CD8-positive, alpha-beta memory T cell (primary cell): Measurements from ENCODE around the gene RPL10. TPM values are rescaled to one million over a fixed set of nuclear protein-coding genes. Genes with fewer than 3 reads are reported as not detected.
A peak's percentile ranks its signal among the peaks of the same experiment; 100 is the strongest.

ENCODE experiments used
- CTCF ChIA-PET: fragments of 350-600 bp; sonication (Branson Sonifier 250); formaldehyde crosslinking; loops from one replicate; lab custom pipeline; 2021; ENCODE audit warnings: antibody characterized with exemption; lab: Charles Lee
- POLR2A ChIA-PET: fragments of 350-600 bp; sonication (Branson Sonifier 250); formaldehyde crosslinking; loops from one replicate; lab custom pipeline; 2021; ENCODE audit warnings: antibody characterized with exemption; lab: Charles Lee
- DNase-seq, 5 donors: peaks; one replicate each; pipeline versions ENCODE4 v3.0.0 to v3.0.0-alpha.2; 2020 to 2022; ENCODE audit warnings: mixed read lengths in 1 of 5
- H3K27ac ChIP-seq: one replicate; pipeline ENCODE4 v1.7.0; 2013; ENCODE audit warnings: low read depth, mild to moderate bottlenecking, low read length, moderate library complexity
- H3K27me3 ChIP-seq: 2 replicates; pipeline ENCODE4 v1.7.0; 2013; ENCODE audit warnings: low read length, mild to moderate bottlenecking; ENCODE audit not compliant: insufficient read depth, poor library complexity, severe bottlenecking
- H3K36me3 ChIP-seq: 2 replicates; pipeline ENCODE4 v1.7.0; 2013; ENCODE audit warnings: mild to moderate bottlenecking, low read length, moderate library complexity; ENCODE audit not compliant: insufficient read depth
- H3K4me1 ChIP-seq: 2 replicates; pipeline ENCODE4 v1.7.0; 2013; ENCODE audit warnings: mild to moderate bottlenecking, low read length, moderate library complexity; ENCODE audit not compliant: insufficient read depth
- H3K4me3 ChIP-seq: 2 replicates; pipeline ENCODE4 v1.7.0; 2013; ENCODE audit warnings: mild to moderate bottlenecking, low read length
- H3K9me3 ChIP-seq: 2 replicates; pipeline ENCODE4 v1.7.0; 2013; ENCODE audit warnings: mild to moderate bottlenecking, low read length
- H3K27ac Mint-ChIP-seq, 8 donors: one replicate each; pipeline ENCODE4 v1.8.0; 2020 to 2021; ENCODE audit warnings: mixed read lengths in 8 of 8, mild to moderate bottlenecking in 6 of 8, inconsistent platforms in 3 of 8, moderate library complexity in 3 of 8
- H3K27me3 Mint-ChIP-seq, 2 donors: one replicate each; pipeline ENCODE4 v1.8.0; 2020 to 2021; ENCODE audit warnings: mixed read lengths in 2 of 2, mild to moderate bottlenecking in 1 of 2, moderate library complexity in 1 of 2
- H3K36me3 Mint-ChIP-seq, 3 donors: one replicate each; pipeline ENCODE4 v1.8.0; 2020 to 2021; ENCODE audit warnings: mixed read lengths in 3 of 3, inconsistent platforms in 1 of 3, mild to moderate bottlenecking in 1 of 3
- H3K4me1 Mint-ChIP-seq, 3 donors: one replicate each; pipeline ENCODE4 v1.8.0; 2020 to 2021; ENCODE audit warnings: mixed read lengths in 3 of 3, inconsistent platforms in 1 of 3, mild to moderate bottlenecking in 1 of 3
- H3K4me3 Mint-ChIP-seq, 7 donors: one replicate each; pipeline ENCODE4 v1.8.0; 2020 to 2021; ENCODE audit warnings: mixed read lengths in 7 of 7, mild to moderate bottlenecking in 6 of 7, moderate library complexity in 4 of 7, inconsistent platforms in 2 of 7
- H3K9me3 Mint-ChIP-seq, 5 donors: one replicate each; pipeline ENCODE4 v1.8.0; 2020 to 2022; ENCODE audit warnings: mixed read lengths in 5 of 5, mild to moderate bottlenecking in 3 of 5, moderate library complexity in 2 of 5, inconsistent platforms in 1 of 5
- polyA plus RNA-seq: library from polyadenylated mRNA; unstranded; fragments of 300-500 nt; fragmentation: Illumina TruSeq; gene quantifications from one replicate; pipeline ENCODE4 v1.2.3, GENCODE V29; 2021
- total RNA-seq, 2 experiments: library from RNA; stranded (reverse); gene quantifications; one replicate each; pipeline ENCODE4 v1.2.3, GENCODE V29; 2021

RPL10 gene
- total and polyA plus RNA-seq, 3 experiments from 2014 or later: 3,198 to 4,855 (median 3,218) TPM

GRCh38 chrX:154363706-154364439 lies 34.3 kb upstream of the RPL10 start:
- ChIA-PET POLR2A (interaction anchor here (1.5 kb wide), 1 partner anchor 10 kb away, joined by 5 read pairs; no protein-coding TSS in a partner anchor), CTCF (interaction anchor here (3.2 kb wide), 1 partner anchor 10 kb away, joined by 10 read pairs; the partner anchor contains the start of gene FLNA)
- DNase-seq: no peak
- peaks cover 40% of the 10 kb centered on the region for H3K4me1 ChIP-seq
- Mint-ChIP-seq H3K27me3 (peaks cover 0 to 11% of the 10 kb centered on the region in 2 donors), H3K4me3 (peak overlapping the region in 1 of 7 donors; percentile 60), H3K36me3 (peaks cover 5 to 69% (median 6%) of the 10 kb centered on the region in 3 donors), H3K9me3 (no peaks in the 10 kb centered on the region), H3K27ac (peak overlapping the region in 7 of 8 donors; percentile 9 to 89 (median 68)), H3K4me1 (peaks cover 26 to 33% (median 32%) of the 10 kb centered on the region in 3 donors)
- H3K27me3 ChIP-seq: no peaks in the 10 kb centered on the region
- peaks cover 68% of the 10 kb centered on the region for H3K36me3 ChIP-seq
- no peaks in the 10 kb centered on the region for H3K9me3 ChIP-seq
- H3K27ac ChIP-seq: no peak overlapping the region
- no peak overlapping the region for H3K4me3 ChIP-seq

- POLR2A ChIA-PET: interaction anchor here (1.0 kb wide), 1 partner anchor 9 kb away, joined by 3 read pairs; no protein-coding TSS in a partner anchor
- peaks cover 33% of the 10 kb centered on the region for H3K4me1 ChIP-seq
- peaks cover 5 to 66% (median 6%) of the 10 kb centered on the region in 3 donors for H3K36me3 Mint-ChIP-seq
- peaks cover 30 to 39% (median 31%) of the 10 kb centered on the region in 3 donors for H3K4me1 Mint-ChIP-seq
- no peak for DNase-seq
- H3K27me3 ChIP-seq: no peaks in the 10 kb centered on the region
- H3K4me3 Mint-ChIP-seq: peak overlapping the region in 3 of 7 donors; percentile 11 to 61 (median 60)
- H3K9me3 Mint-ChIP-seq: no peaks in the 10 kb centered on the region
- no peak overlapping the region for H3K4me3 ChIP-seq
- CTCF ChIA-PET: interaction anchor here (1.0 kb wide), 1 partner anchor 8 kb away, joined by 3 read pairs; no protein-coding TSS in a partner anchor
- H3K27ac ChIP-seq: no peak overlapping the region
- peaks cover 57% of the 10 kb centered on the region for H3K36me3 ChIP-seq
- H3K9me3 ChIP-seq: no peaks in the 10 kb centered on the region
- H3K27me3 Mint-ChIP-seq: peaks cover 0 to 15% of the 10 kb centered on the region in 2 donors
- H3K27ac Mint-ChIP-seq: peak overlapping the region in 6 of 8 donors; percentile 36 to 88 (median 75)
Observed at GRCh38 chrX:154365052-154365600, 33.1 kb upstream of the RPL10 start.

- Histone ChIP-seq H3K9me3 (no peaks in the 10 kb centered on the region), H3K4me1 (peaks cover 33% of the 10 kb centered on the region), H3K36me3 (peaks cover 51% of the 10 kb centered on the region), H3K4me3 (no peak overlapping the region), H3K27me3 (no peaks in the 10 kb centered on the region), H3K27ac (no peak overlapping the region)
- peaks cover 27 to 34% (median 27%) of the 10 kb centered on the region in 3 donors for H3K4me1 Mint-ChIP-seq
- peak overlapping the region in 6 of 8 donors; percentile 54 to 98 (median 81) for H3K27ac Mint-ChIP-seq
- H3K9me3 Mint-ChIP-seq: no peaks in the 10 kb centered on the region
- H3K27me3 Mint-ChIP-seq: peaks cover 0 to 14% of the 10 kb centered on the region in 2 donors
- CTCF ChIA-PET: no interaction called here
- peak overlapping the region in 1 of 7 donors; percentile 37 for H3K4me3 Mint-ChIP-seq
- peaks cover 3 to 61% (median 5%) of the 10 kb centered on the region in 3 donors for H3K36me3 Mint-ChIP-seq
- DNase-seq: peak in 1 of 5 donors; percentile 1
- POLR2A ChIA-PET: interaction anchor here (0.9 to 1.3 kb wide), 3 partner anchors 9 to 18 kb away, joined by 3 to 5 read pairs (median 3); no protein-coding TSS in a partner anchor
Observed at GRCh38 chrX:154365997-154366665, 32.0 kb upstream of the RPL10 start.

- POLR2A ChIA-PET: interaction anchor here (0.9 to 1.3 kb wide), 2 partner anchors 10 to 17 kb away, joined by 3 to 5 read pairs; no protein-coding TSS in a partner anchor
- Mint-ChIP-seq H3K36me3 (peaks cover 3 to 56% (median 4%) of the 10 kb centered on the region in 3 donors), H3K4me1 (peaks cover 24 to 31% (median 27%) of the 10 kb centered on the region in 3 donors), H3K27me3 (peaks cover 0 to 10% of the 10 kb centered on the region in 2 donors), H3K27ac (peak overlapping the region in 7 of 8 donors; percentile 80 to 98 (median 84)), H3K9me3 (no peaks in the 10 kb centered on the region), H3K4me3 (peak overlapping the region in 5 of 7 donors; percentile 22 to 51 (median 37))
- H3K4me3 ChIP-seq: no peak overlapping the region
- no peaks in the 10 kb centered on the region for H3K9me3 ChIP-seq
- no peak for DNase-seq
- CTCF ChIA-PET: no interaction called here
- peak overlapping the region; percentile 38 for H3K27ac ChIP-seq
- H3K4me1 ChIP-seq: peaks cover 29% of the 10 kb centered on the region
- H3K36me3 ChIP-seq: peaks cover 46% of the 10 kb centered on the region
- no peaks in the 10 kb centered on the region for H3K27me3 ChIP-seq
Observed at GRCh38 chrX:154366666-154367055, 31.5 kb upstream of the RPL10 start.

GRCh38 chrX:154367474-154368308 lies 30.5 kb upstream of the RPL10 start:
- Histone ChIP-seq H3K36me3 (peaks cover 35% of the 10 kb centered on the region), H3K9me3 (no peaks in the 10 kb centered on the region), H3K27me3 (no peaks in the 10 kb centered on the region), H3K4me1 (peaks cover 29% of the 10 kb centered on the region), H3K27ac (peak overlapping the region; percentile 99), H3K4me3 (peak overlapping the region; percentile 77)
- ChIA-PET CTCF (interaction anchor here (1.7 to 2.2 kb wide), 2 partner anchors 17 to 31 kb away, joined by 5 to 7 read pairs; partner anchors contain the start of gene RPL10), POLR2A (interaction anchor here (0.7 to 3.7 kb wide), 6 partner anchors 11 to 20 kb away, joined by 3 to 22 read pairs (median 4); partner anchors contain the start of gene EMD)
- Mint-ChIP-seq H3K9me3 (no peaks in the 10 kb centered on the region), H3K36me3 (peaks cover 3 to 49% (median 4%) of the 10 kb centered on the region in 3 donors), H3K27ac (peak overlapping the region; percentile 84 to 100 (median 98)), H3K4me1 (peaks cover 28 to 35% (median 31%) of the 10 kb centered on the region in 3 donors), H3K4me3 (peak overlapping the region; percentile 79 to 99 (median 95)), H3K27me3 (peaks cover 0 to 10% of the 10 kb centered on the region in 2 donors)
- DNase-seq: peak in 1 of 5 donors; percentile 1

GRCh38 chrX:154368630-154369448 lies 29.3 kb upstream of the RPL10 start:
- ChIA-PET POLR2A (interaction anchor here (0.9 to 3.7 kb wide), 8 partner anchors 10 to 159 kb away, joined by 3 to 22 read pairs (median 5); partner anchors contain the start of gene EMD), CTCF (interaction anchor here (0.9 to 2.2 kb wide), 4 partner anchors 18 to 442 kb away, joined by 3 to 7 read pairs (median 4); partner anchors contain the start of genes ARHGAP4 and RPL10)
- H3K27ac ChIP-seq: peak overlapping the region; percentile 99
- peaks cover 41% of the 10 kb centered on the region for H3K4me1 ChIP-seq
- Mint-ChIP-seq H3K9me3 (no peaks in the 10 kb centered on the region), H3K4me1 (peaks cover 34 to 38% (median 37%) of the 10 kb centered on the region in 3 donors), H3K27ac (peak overlapping the region; percentile 84 to 100 (median 98)), H3K4me3 (peak overlapping the region; percentile 79 to 99 (median 95)), H3K27me3 (peaks cover 0 to 9% of the 10 kb centered on the region in 2 donors), H3K36me3 (peaks cover 2 to 44% (median 3%) of the 10 kb centered on the region in 3 donors)
- DNase-seq: peak; percentile 84 to 98 (median 91)
- H3K4me3 ChIP-seq: peak overlapping the region; percentile 77
- peaks cover 31% of the 10 kb centered on the region for H3K36me3 ChIP-seq
- no peaks in the 10 kb centered on the region for H3K27me3 ChIP-seq
- no peaks in the 10 kb centered on the region for H3K9me3 ChIP-seq
